HG02970 (cell line): ENCODE data around the gene HSD17B1.

Source experiments
- ATAC-seq: cut with Tn5 transposase; IDR thresholded peaks from one replicate; pipeline ENCODE4 v1.9.1; 2021; ENCODE audit warnings: mild to moderate bottlenecking, moderate library complexity, moderate number of reproducible peaks; ENCODE audit not compliant: unreplicated experiment, low FRiP score

The HSD17B1 gene

DNA sequence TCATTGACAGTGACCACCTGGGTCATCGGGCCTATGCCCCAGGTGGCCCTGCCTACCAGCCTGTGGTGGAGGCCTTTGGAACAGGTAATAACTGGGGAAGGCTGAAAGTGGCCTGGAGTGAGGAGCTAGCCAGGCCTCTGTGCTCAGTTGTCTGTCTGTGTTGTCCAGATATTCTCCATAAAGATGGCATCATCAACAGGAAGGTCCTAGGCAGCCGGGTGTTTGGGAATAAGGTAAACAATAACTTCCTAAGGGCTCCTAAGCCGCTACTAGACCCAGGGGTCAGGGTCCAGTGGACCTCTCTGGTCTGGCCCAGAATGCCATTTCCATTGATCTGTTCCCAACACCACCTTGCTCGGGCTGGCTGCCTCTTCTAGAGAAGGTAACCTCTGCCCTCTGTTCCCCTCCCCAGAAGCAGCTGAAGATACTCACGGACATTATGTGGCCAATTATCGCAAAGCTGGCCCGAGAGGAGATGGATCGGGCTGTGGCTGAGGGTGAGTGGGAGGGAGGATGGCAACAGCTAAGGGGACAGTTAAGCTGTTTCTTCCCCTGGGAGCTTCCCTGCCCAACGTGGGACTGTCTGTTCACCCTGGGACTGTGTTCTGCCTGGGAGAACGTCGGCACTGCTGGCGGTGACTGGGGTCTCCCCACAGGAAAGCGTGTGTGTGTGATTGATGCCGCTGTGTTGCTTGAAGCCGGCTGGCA lies 12.2 kb downstream of the HSD17B1 start:
- no peak for ATAC-seq

DNA sequence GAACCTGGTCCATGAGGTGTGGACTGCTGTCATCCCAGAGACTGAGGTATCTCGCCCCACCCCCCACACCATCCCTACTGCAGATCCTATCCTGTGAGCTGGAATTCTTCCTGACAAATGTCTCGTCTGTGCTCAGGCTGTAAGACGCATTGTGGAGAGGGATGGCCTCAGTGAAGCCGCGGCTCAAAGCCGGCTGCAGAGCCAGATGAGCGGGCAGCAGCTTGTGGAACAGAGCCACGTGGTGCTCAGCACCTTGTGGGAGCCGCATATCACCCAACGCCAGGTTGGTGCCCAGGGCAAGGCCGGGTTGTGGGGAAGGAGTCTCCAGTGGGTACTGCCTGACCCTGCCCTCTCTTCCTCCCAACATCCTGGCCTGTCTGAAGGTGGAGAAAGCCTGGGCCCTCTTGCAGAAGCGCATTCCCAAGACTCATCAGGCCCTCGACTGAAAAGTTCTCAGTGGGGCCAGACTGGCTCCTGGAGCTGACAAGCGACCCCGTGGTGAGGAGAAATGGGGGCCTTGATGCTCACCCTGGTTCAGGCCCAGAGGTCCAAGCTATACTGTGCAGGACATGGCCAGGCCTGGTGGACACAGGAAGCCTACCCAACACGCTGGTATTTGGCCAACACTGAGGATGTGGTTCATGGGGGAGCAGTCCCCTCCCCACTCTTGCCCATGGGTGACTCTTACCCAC lies 12.9 kb downstream of the HSD17B1 start:
- no peak for ATAC-seq

- ATAC-seq, result no peak
Measured at GRCh38 chr17:42566215-42566882, 13.6 kb downstream of the HSD17B1 start.

DNA sequence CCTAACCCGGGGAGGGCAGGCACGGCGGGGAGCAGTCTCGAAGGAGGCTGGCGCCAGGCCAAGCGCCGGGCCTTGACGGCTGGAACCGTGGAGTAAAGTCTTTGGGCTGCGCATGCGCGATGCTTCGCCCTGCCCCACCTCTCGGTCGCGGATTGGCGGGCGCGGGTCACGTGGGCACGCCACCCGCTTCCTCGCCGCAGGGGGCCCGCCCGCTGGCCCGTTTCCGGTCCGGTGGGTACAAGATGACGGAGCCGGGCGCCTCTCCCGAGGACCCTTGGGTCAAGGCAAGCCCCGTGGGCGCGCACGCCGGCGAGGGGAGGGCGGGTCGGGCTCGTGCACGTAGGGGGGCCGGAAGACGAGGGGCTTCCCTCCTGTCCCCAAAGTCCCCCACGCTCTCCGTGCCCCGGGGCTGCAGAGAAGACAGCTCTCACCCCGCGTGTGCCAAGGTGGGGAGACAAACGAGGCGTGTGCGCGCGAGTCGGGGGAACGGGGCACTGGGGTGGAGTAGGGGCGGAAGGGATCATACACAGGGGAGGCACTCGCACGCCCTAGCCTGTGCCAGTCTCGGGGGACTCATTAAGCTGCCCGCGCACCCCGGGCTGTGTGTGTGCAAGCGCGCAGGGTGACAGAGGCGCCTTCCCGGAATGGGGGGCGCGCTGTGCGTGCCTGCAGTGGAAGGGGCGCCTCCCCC lies 14.3 kb downstream of the HSD17B1 start, which contains the start of gene MLX:
MLX (plus strand) TSS at position 218 of the 691 bp plus-strand sequence; CDS start at position 243, 25 bp downstream.
- peak; percentile 74 for ATAC-seq

DNA sequence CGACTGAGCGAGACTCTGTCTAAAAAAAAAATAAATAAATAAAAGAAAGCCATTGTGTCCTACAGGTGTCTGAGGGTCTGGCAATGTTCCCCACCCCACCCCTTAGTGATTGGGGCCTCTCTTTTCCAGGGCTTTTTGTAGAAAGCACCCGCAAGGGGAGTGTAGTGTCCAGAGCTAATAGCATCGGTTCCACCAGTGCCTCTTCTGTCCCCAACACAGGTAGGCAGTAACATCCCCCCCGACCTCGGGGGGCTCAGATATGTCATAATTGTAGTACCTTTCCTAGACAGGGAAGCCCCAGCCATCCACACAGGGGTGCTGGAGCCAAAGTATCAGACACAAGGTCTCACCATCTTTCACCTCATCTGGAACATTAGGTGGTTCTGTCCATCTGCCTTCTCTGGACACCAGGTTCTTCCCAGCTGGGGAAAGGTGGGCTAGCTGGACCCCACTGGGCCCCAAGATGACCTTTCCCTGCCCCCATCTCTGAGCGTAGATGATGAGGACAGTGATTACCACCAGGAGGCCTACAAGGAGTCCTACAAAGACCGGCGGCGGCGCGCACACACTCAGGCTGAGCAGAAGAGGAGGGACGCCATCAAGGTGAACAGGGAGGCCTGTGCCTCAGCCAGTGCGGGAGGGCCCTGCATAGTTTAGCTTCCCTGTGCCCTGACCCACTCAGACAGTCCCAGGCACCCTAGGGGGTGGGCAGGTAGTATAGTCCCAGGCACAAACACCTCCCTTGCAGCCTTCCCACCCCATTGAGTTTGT lies 15.8 kb downstream of the HSD17B1 start:
- no peak for ATAC-seq

GRCh38 chr17:42571435-42572225 lies 18.9 kb downstream of the HSD17B1 start:
- no peak for ATAC-seq

- no peak for ATAC-seq
Measured at GRCh38 chr17:42573095-42573494, 20.4 kb downstream of the HSD17B1 start.

DNA sequence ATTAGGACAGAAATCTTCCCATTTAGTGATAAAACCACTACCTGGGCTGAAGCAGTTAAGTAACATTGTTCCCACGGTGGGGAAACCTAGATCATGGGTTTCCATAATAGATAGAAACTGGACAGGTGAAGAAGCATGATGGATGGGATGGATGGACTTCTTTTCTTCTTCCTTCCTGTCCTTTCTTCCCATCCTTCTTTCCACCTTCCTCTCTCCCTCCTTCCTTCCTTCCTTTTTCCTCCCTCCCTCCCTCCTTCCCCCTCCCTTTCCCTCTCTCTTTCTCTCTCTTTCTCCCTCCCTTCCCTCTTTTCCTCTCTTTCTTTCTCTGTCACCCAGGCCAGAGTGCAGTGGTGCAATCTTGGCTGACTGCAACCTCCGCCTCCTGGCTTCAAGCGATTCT lies 21.7 kb downstream of the HSD17B1 start:
- no peak for ATAC-seq

GRCh38 chr17:42577140-42577531 lies 24.4 kb downstream of the HSD17B1 start:
- no peak for ATAC-seq

- ATAC-seq, result peak; percentile 62
Measured at GRCh38 chr17:42577532-42578281, 25.0 kb downstream of the HSD17B1 start, which contains the start of gene PSMC3IP. PSMC3IP (minus strand) TSS chr17:42577729; CDS start chr17:42577686, 43 bp downstream.

- ATAC-seq, result peak; percentile 46
Measured at GRCh38 chr17:42578282-42578869, 25.7 kb downstream of the HSD17B1 start.

- no peak for ATAC-seq
Measured at GRCh38 chr17:42579794-42580551, 27.2 kb downstream of the HSD17B1 start.

GRCh38 chr17:42581744-42582270 lies 29.1 kb downstream of the HSD17B1 start:
- ATAC-seq, result no peak

DNA sequence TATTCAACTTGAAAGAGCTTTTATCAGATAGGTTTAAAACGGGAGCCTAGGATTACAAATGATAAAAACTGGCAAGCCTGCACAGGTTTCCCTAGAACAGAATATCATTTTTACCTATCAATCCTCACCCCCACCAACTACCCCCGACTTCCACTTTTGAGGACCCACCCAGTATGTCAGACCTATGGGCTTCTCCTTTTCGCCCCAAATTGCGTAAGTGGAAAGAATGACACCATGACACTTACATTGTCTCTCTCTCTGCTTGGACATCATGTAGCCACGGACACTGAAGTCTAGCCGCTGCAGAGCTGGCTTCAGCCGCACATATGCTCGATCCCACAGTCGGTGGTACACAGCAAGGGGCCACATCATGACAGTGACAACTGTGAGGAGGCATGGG lies 32.2 kb downstream of the HSD17B1 start:
- no peak for ATAC-seq

- ATAC-seq, result no peak
Measured at GRCh38 chr17:42585353-42585752, 32.6 kb downstream of the HSD17B1 start.

DNA sequence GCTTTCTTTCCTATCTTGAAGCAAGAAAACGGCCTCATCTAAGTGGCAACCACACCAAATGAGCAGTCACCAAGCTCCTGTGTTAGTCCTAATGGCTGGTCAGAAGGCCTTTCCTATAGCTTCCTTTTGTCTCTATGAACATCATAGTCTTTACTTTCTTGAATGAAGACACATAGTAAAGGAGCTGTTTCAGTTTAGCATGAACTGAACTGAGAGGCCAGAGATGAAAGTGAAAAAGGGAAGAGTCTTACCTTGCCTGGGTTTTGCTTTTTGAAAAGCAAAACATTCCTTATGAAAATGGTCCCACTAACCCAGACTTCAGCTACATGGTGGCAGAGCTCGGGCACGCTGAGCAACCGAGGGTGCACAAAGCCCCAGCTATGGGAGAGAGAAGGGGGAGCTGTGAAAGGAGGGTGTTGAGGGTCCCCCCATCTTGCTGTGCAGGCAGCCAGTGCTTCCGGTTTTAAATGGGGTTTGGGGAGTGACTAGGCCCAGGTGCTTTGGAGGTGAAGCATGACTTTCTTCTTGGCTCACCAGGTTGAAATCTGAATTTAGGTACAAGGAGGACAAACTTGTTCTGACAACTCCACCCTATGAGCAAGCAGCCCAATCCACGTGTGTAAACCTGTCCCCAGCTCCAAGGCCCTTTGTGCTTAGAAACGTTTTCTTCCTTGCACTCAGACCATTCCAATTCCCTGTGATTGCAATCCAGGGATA lies 33.9 kb downstream of the HSD17B1 start:
- no peak for ATAC-seq

DNA sequence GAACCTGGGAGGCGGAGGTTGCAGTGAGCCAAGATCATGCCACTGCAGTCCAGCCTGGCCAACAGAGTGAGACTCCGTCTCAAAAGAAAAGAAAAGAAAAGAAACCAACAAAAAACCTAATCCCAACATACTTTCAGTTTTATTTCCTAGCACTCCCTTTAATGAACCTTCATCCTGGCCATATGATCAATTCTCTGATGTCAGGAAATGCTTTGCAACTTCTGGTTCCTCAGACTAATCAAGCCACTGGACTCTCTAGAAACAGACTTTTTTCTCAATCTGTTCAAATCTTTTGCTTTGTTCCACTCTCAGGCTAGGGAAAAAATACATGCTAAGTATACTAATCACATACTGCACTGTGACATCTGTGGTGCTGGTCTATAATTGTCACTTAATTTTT lies 38.2 kb downstream of the HSD17B1 start:
- no peak for ATAC-seq
